ENCODE measurements around the gene FAM161A. TPM values are rescaled to one million over a fixed set of nuclear protein-coding genes. Genes with fewer than 3 reads are reported as not detected.

Gene FAM161A
- polyA plus RNA-seq, 1 donor from 2014 or later = 17.5 TPM

DNA sequence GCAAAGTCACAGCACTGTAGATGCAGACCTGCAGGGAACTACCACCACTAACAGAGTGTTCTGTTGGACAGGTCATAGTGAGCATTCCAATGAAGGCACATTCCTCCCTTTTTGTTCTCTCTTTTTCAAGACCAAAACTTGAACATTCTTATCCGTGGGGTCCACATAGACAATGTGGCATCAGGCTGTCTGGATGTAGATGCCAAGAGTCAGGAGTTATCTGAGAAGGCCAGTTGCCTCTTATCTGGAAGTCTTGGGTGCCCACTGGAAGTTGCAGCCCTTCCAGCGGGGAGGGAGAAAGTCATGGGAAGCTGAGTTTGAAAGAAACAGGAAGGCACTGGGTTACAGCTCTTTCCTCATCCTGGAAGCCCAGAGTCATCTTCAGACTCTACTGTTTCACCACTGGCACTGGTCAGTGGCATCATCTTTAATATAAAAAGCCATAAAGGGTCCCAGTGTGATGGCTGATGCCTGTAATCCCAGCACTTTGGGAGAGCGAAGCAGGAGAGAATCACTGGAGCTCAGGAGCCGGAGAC is 61.4 kb downstream of the FAM161A start:
- Histone ChIP-seq H3K36me3 (ENCODE audit: insufficient read depth, low read length) (no peaks in the 10 kb centered on the region), H3K9me3 (ENCODE audit: low read length) (no peaks in the 10 kb centered on the region), H3K4me2 (ENCODE audit: low read length) (no peak overlapping the region), H3K9me2 (ENCODE audit: insufficient read depth, low read length) (no peaks in the 10 kb centered on the region), H3K9ac (ENCODE audit: low read length) (no peak overlapping the region), H3K4me3 (ENCODE audit: low read length) (no peak overlapping the region), H3F3A (ENCODE audit: insufficient read depth, low read length, poor library complexity, severe bottlenecking) (no peaks in the 10 kb centered on the region), H3K27me3 (ENCODE audit: insufficient read depth, low read depth, low read length) (no peaks in the 10 kb centered on the region), H3K79me2 (replicated peaks; ENCODE audit: insufficient read depth, low read length) (no peaks in the 10 kb centered on the region), H3K27ac (ENCODE audit: low read length) (no peak overlapping the region), H4K20me1 (ENCODE audit: insufficient read depth) (no peaks in the 10 kb centered on the region), H2AFZ (ENCODE audit: low read depth, low read length) (no peak overlapping the region)
- TF ChIP-seq EP300 (conservative IDR thresholded peaks at IDR 0.05; ENCODE audit: poor library complexity, severe bottlenecking) (no peak), TAF1 (IDR thresholded peaks at IDR 0.05; ENCODE audit: low read depth) (no peak), SMC3 (conservative IDR thresholded peaks at IDR 0.05; ENCODE audit: poor library complexity) (no peak), POLR2AphosphoS5 (IDR thresholded peaks at IDR 0.05) (no peak), RAD21 (conservative IDR thresholded peaks at IDR 0.05) (no peak), EZH2 (IDR thresholded peaks at IDR 0.05; ENCODE audit: borderline replicate concordance, insufficient read depth, low read length, poor library complexity, severe bottlenecking) (no peak), MXI1 (conservative IDR thresholded peaks at IDR 0.05; ENCODE audit: poor library complexity, severe bottlenecking) (no peak)
- TF ChIP-seq, protein P1, sequence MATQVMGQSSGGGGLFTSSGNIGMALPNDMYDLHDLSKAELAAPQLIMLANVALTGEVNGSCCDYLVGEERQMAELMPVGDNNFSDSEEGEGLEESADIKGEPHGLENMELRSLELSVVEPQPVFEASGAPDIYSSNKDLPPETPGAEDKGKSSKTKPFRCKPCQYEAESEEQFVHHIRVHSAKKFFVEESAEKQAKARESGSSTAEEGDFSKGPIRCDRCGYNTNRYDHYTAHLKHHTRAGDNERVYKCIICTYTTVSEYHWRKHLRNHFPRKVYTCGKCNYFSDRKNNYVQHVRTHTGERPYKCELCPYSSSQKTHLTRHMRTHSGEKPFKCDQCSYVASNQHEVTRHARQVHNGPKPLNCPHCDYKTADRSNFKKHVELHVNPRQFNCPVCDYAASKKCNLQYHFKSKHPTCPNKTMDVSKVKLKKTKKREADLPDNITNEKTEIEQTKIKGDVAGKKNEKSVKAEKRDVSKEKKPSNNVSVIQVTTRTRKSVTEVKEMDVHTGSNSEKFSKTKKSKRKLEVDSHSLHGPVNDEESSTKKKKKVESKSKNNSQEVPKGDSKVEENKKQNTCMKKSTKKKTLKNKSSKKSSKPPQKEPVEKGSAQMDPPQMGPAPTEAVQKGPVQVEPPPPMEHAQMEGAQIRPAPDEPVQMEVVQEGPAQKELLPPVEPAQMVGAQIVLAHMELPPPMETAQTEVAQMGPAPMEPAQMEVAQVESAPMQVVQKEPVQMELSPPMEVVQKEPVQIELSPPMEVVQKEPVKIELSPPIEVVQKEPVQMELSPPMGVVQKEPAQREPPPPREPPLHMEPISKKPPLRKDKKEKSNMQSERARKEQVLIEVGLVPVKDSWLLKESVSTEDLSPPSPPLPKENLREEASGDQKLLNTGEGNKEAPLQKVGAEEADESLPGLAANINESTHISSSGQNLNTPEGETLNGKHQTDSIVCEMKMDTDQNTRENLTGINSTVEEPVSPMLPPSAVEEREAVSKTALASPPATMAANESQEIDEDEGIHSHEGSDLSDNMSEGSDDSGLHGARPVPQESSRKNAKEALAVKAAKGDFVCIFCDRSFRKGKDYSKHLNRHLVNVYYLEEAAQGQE (IDR thresholded peaks at IDR 0.05; ENCODE audit: borderline replicate concordance) = no peak
- TF ChIP-seq, protein P2, sequence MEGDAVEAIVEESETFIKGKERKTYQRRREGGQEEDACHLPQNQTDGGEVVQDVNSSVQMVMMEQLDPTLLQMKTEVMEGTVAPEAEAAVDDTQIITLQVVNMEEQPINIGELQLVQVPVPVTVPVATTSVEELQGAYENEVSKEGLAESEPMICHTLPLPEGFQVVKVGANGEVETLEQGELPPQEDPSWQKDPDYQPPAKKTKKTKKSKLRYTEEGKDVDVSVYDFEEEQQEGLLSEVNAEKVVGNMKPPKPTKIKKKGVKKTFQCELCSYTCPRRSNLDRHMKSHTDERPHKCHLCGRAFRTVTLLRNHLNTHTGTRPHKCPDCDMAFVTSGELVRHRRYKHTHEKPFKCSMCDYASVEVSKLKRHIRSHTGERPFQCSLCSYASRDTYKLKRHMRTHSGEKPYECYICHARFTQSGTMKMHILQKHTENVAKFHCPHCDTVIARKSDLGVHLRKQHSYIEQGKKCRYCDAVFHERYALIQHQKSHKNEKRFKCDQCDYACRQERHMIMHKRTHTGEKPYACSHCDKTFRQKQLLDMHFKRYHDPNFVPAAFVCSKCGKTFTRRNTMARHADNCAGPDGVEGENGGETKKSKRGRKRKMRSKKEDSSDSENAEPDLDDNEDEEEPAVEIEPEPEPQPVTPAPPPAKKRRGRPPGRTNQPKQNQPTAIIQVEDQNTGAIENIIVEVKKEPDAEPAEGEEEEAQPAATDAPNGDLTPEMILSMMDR (IDR thresholded peaks at IDR 0.05; ENCODE audit: poor library complexity, severe bottlenecking) = no peak

DNA sequence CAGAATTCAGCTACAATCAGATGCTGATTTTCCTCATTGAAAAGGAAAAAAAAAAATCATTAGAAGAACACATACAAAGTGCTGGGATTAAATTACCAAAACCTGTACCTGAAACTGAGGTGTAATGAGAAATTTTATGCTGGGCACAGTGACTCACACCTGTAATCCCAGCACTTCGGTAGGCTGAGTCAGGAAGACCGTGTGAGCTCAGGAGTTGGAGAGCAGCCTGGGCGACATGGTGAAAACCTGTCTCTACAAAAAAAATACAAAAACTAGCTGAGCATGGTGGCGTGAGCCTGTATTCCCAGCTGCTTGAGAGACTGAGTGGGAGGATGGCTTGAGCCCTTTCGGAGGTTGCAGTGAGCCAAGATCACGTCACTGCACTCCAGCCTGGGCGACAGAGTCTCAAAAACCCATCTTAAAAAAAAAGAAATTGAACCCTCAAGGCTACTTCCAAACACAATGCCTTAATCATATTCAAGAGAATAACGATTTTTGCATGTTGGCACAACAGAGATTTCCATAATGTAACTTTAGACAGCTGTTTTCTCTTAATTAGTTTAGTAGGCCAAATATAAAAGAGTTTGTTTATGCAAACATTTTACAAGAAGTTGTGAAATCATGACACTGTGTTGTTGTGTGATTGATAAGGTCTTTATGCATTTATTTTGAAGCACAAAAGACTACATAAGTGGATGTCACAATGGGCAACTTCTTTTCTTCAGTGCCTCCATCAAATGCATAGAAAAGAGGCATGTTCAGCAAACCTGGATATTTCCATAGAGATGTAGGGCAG is 63.9 kb downstream of the FAM161A start:
- no peak overlapping the region for H2AFZ ChIP-seq (ENCODE audit: low read depth, low read length)
- H3K27me3 ChIP-seq (ENCODE audit: insufficient read depth, low read depth, low read length) = no peaks in the 10 kb centered on the region
- no peak overlapping the region for H3K4me2 ChIP-seq (ENCODE audit: low read length)
- TF ChIP-seq EZH2 (IDR thresholded peaks at IDR 0.05; ENCODE audit: borderline replicate concordance, insufficient read depth, low read length, poor library complexity, severe bottlenecking) (no peak), TAF1 (IDR thresholded peaks at IDR 0.05; ENCODE audit: low read depth) (no peak), RAD21 (conservative IDR thresholded peaks at IDR 0.05) (no peak), POLR2AphosphoS5 (IDR thresholded peaks at IDR 0.05) (no peak), MXI1 (conservative IDR thresholded peaks at IDR 0.05; ENCODE audit: poor library complexity, severe bottlenecking) (no peak), SMC3 (conservative IDR thresholded peaks at IDR 0.05; ENCODE audit: poor library complexity) (no peak), EP300 (conservative IDR thresholded peaks at IDR 0.05; ENCODE audit: poor library complexity, severe bottlenecking) (no peak)
- TF ChIP-seq, protein P2 (IDR thresholded peaks at IDR 0.05; ENCODE audit: poor library complexity, severe bottlenecking) = no peak
- TF ChIP-seq, protein P1 (IDR thresholded peaks at IDR 0.05; ENCODE audit: borderline replicate concordance) = no peak
- H3K4me3 ChIP-seq (ENCODE audit: low read length) = no peak overlapping the region
- no peaks in the 10 kb centered on the region for H3K9me2 ChIP-seq (ENCODE audit: insufficient read depth, low read length)
- no peaks in the 10 kb centered on the region for H3K9me3 ChIP-seq (ENCODE audit: low read length)
- H3F3A ChIP-seq (ENCODE audit: insufficient read depth, low read length, poor library complexity, severe bottlenecking) = no peaks in the 10 kb centered on the region
- H3K36me3 ChIP-seq (ENCODE audit: insufficient read depth, low read length) = no peaks in the 10 kb centered on the region
- no peaks in the 10 kb centered on the region for H4K20me1 ChIP-seq (ENCODE audit: insufficient read depth)
- H3K79me2 ChIP-seq (replicated peaks; ENCODE audit: insufficient read depth, low read length) = no peaks in the 10 kb centered on the region
- H3K27ac ChIP-seq (ENCODE audit: low read length) = no peak overlapping the region
- no peak overlapping the region for H3K9ac ChIP-seq (ENCODE audit: low read length)

Data from neural cell (in vitro differentiated cells).